Raji (cell line): ENCODE results near the gene GOLGB1.

Experiments used
- POLR2A ChIP-seq: IDR thresholded peaks from 2 replicates; pipeline ENCODE4 v1.6.1; 2011; ENCODE audit warnings: low read depth, low read length, control low read depth; ENCODE audit not compliant: insufficient read depth

The GOLGB1 gene

DNA sequence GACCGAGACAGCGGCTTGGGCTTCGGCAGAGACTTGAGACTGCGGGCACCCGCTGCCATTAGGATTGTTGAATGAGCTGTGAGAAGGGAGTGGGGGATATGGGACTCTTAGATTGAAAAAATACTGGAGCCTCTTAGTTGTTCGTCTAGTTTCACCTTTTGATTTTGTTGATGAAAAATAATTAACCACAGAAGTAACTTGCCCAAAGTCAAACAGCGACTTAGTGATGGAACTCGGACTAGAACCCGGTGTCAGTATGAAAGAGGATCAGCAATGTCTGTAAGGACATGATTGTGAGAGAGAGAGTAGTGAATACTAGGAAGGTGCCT is 510 bp upstream of the GOLGB1 start:
- TF ChIP-seq POLR2A: no peak

DNA sequence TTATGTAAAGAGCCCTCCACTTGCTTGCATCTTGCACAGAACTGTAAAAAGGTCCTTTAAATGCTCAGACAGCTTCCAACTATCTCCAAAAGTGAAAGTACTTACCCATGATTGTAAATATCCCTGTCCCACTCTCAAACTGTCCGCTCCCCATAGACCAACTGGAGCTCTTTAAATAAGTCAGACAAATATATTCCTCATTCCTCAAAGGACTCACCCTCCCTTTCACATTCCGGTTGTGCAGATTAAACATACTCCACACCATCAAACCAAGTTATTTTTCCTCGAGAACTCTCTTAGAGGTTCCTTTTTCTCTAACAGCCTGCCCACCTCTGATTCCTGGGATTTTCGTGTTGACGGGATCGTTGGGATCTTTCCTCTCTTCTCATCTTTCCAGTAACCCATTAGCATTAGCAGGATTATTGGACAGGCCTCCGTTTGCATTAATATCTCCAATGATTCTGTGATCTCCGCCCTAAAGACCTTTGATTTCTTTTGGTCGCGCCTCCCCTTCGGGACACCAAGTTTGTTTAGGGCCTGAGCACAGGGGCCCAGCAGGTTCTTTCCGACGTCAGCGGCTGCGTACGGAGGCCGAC is 763 bp downstream of the GOLGB1 start:
- no peak for TF ChIP-seq POLR2A

DNA sequence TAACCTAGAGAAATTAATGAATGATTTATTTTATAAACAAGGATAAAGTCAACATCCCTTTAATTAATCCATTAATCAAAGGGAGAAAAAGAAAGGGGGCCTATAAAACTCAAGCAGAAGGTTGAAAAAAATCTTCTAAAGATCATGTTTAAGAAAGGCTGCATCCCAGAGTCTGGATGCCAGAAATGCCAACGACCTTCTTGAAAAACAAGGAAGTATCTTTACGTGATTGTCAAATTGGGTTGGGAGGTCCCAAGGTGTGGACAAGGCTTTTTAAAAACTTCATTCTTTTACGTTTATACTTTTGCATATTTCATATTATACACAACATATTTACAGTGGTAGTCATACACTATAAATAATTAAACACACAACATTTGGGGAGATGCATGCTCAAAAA is 1.6 kb downstream of the GOLGB1 start:
- no peak for TF ChIP-seq POLR2A

DNA sequence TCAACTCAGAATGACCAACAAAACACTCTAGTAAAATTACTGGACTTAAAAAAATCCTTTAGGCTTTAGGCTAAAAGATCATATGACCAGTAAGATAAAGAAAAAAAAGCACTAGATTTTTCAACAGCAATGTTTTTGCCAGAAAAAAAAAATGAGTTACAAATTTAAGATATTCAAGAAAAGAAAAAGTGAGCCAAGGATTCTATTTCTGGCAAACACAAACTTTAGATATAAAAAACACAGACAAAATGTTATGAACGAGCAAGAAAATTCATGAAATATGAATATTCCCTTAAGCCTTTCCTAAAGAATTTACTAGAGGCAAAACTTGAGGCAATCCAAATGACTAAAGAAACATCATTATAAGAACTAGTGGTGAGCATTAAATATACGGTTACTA is 8.6 kb downstream of the GOLGB1 start:
- no peak for TF ChIP-seq POLR2A

DNA sequence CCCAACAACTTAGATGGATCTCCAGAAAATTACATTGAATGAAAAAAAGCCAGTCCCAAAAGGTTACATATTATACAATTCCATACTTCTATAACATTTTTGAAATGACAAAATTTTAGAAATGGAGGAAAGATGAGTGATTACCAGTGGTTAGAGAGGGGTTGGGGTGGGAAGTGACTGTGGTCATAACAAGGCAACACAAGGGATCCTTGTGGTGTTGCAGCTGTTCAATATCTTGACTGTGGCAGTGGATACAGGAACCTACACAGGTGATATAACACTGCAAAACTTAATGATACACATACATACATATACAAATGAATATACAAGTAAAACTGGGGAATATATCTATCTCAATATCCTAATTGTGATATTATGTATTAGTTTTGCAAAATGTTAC is 9.6 kb downstream of the GOLGB1 start:
- no peak for TF ChIP-seq POLR2A

DNA sequence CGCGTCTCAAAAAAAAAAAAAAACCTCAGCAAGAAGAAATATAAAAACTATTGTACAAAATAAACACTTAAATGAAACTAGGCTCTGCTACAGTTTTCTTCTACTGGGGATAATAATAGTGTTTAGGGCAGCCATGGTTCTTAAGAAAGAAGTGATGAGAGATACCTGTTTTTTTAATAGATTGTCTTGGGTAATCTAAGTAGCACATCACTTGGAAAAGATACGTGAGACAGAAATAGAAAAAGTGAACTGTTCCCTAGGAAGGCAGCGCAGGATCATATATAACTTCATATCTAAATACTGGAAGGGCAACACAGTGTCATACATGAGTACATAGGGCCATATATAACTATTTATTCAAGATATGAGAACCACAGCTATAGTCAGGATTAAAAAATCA is 11.9 kb downstream of the GOLGB1 start:
- no peak for TF ChIP-seq POLR2A

DNA sequence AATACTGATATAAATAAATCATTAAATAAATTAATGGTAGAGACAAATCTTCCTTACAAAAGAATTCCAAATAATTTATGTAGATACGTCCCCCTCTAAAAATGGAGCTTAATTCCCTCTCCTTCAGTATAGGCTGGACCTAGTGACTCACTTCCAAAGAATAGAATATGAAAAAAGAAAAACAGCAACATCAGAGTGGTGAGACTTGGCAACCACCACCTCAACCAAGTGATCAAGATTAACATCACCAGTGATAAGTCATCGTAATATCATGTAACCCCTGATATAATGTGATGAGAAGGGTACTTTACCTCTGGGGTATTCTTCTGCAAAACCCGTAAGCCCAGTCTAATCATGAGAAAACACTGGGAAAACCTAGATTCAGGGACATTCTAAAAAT is 13.4 kb downstream of the GOLGB1 start:
- no peak for TF ChIP-seq POLR2A

DNA sequence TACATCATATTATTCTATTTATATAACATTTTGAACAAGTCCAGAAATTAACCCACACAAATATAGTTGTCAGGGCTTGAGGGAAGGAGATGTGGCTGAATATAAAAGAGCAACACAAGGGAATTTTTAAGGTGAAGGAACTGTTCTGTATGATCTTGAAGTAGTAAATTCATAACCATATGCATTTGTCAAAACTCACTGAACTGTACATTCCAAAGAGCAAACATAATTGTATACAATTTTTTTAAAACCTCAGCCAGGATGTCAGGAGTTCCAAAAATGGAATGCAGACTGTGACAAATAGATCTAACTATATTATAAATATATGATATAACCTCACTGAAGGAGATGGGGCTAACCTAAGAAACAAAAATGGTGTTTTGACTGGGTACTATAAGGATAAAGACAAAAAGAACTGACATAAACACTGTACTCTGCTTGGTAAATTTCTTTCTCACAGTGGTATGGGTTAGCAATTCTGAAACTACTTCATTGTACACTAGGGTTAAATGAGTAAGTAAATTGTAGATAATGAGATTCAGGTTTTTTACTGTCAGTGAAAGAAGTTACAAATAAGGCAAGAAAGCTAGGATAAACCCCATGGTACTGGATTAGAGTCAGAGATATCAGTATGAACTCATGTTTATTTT is 14.4 kb downstream of the GOLGB1 start:
- no peak for TF ChIP-seq POLR2A

DNA sequence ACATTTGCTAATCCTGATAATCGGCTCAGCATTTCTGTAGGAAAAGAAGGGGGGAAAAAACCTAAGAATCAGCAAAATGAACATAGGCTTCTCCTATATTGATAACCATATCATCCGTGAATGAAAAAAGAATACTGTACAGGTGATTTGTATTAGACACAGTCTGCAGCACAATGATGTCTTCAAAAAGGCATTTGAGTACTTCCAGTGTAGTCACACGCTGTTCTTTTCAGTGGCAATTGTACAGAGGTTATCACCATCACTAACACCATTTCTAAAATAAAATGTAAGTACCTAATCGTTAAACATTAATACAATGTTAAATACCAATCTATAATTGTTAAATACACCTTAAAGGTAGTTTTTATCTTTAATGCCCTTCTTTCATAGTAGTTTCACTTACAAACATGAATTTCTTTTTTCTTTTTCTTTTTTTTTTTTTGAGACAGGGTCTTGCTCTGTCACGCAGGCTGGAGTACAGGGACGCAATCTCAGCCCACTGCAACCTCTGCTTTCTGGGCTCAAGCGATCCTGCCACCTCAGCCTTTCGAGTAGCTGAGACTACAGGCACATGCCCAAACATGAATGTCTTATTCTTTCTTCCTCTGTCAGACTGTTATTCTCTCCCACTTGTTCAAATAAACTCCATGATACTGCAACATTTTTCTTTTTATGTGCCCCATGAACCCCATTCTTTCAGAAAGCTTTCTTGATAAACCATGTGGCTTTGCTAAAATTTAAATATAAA is 18.4 kb downstream of the GOLGB1 start:
- TF ChIP-seq POLR2A: no peak

DNA sequence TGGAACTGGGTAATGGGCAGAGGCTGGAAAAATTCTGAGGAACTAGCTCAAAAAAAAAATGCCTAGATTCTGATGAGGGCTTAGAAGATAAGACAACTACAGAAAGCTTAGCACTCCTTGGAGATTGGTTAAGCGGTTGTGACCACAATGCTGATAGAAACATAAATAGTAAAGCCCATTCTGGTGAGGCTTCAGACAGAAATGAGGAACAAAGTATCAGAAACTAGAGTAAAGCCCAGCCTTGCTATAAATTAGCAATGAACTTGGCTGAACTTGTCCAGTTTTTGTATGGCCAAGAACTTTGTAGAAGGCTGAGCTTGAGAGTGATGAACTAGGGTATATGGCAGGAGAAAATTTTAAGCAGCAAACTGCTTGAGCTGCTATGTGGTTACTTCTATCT is 25.4 kb downstream of the GOLGB1 start:
- TF ChIP-seq POLR2A: no peak

DNA sequence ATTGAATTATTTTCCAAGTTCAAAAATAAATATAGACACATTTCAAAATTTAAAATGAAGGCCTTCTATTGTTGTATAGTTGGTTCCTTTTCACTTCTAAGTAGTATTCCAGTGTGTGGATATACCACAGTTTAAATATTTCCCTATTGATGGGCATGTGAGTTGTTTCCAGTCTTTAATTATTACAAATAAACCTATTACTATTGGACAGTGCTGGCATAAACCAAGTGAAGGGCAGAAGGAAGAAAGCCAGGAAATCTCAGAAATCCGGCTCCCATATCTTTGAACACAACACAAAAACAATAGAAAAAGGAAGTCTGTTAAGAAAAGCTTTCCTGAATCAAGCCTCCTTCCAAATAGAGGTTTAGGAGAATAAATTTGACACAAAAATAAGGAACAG is 26.1 kb downstream of the GOLGB1 start:
- no peak for TF ChIP-seq POLR2A

DNA sequence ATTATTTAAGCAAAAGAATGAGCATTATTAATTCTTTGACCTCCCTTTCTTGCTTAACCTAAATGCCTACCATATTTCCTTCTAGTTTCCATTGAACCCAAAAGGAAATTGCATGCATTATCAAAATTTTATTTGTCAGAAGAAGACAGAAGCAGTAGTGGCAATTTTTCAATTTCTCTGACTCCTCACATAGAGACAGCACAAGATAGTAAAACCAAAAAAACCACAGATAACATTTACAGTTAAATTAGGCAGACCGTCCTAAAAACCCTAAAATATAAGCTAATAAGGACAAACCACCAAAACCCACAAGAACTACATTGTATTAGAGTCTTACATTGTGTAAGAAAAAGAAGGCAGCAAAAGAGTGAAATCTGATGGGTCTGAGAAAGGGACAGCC is 27.1 kb downstream of the GOLGB1 start:
- TF ChIP-seq POLR2A: no peak

DNA sequence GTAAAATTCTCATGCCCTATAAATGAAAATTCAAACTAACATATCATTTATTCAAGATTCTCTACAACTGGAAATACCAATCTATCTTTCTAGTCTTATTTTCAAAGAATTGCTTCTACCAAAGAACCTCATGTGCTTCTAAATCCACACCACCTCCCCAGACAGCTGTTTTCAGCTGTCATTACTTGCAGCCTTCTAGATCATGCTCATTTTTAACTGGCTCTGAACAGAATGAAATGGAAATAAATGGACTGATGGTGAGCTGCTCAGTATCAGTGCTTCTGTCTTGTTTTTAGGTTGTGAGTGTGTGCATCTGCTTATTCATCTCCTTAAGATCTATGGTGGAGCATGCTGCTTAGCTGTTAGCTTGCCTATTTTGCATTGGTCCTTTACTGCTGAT is 29.4 kb downstream of the GOLGB1 start:
- no peak for TF ChIP-seq POLR2A

DNA sequence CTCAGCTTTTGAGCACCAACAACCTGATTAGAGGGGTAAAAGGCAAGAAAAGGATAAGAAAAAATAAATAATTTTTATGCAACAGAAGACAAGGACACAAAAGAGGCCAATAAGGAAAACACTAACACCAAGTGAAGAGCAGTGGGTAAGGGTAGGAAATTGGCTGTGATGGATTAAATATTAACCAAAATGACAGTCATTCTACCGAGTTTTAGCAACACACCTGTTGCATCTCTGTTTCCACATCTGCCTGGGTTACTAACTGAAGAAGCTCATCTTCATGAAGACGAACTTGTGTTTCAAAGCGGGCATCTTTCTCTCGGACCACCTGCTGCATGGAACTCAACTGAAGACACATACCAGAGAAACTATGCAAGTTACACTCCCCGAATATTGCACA is 30.1 kb downstream of the GOLGB1 start:
- no peak for TF ChIP-seq POLR2A

DNA sequence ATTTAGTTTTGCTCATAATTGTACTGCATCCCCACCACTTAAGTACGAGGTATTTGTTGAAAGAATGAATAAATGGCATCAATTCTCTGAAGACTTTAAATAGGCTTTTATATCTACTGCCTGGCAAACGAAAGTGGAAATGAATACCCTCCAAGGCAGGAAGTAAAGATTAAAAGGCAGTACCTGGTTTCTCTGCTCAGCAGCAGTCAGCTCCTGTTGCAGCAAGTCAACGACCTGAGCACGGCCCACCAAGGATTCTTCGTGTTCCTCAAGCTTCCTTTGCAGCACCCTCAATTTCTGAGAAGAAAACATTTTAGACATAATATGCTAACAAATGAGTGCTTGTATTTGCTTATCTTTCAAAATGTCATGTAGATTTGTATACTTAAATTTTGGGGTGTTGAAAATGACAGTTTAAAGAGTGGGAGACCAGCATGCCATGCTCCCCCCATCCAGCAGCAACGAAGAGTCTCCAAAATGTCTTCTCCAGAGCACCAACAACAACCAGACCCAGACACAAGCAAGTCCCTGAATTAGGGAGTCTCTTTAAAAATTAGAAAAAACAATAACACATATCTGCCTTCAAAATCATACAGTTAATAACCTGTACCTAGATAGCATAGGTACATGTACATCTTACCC is 31.2 kb downstream of the GOLGB1 start:
- no peak for TF ChIP-seq POLR2A

DNA sequence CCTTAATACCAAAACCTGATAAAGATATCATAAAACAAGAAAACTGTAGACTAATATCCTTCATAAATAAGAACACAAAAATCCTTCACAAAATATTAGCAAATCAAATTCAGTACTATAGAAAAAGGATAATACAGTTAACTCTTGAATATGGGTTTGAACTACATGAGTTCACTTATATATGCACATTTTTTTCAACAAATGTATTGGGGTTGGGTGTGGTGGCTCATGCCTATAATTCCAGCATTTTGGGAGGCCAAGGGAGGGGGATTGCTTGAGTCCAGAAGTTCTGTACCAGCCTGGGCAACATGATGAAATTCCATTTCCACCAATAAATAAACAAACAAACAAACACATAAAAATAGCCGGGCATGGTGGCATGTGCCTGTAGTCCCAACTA is 39.2 kb downstream of the GOLGB1 start:
- TF ChIP-seq POLR2A: no peak

DNA sequence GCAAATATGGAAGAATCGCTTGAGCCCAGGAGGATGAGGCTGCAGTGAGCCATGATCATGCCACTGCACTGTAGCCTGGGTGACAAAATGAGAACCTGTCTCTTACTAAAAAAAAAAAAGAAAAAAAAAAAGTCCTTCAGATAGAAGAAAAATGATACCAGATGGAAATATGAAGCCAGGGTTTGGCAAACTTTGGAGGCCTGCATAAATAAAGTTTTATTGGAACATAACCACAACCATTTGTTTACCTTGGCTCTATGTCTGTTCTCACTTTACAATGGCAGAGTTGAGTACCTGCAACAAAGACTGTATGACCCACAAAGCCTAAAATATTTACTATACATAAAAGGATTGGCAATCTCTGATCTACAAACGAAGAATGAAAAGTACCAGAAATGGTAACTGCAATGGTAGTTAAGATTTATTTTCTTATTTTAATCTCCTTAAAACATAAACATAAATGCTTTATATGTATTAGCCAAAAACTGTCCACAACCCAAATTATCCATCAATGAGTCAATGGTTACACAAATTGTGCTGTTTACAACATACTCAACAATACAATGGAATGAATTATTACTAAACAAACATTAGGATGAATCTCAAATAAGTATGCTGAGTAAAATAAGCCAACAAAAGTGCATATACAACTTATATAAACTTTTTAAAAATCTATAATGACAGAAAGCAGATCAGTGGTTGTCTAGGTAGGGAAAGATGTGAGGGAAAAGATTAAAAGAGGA is 41.8 kb downstream of the GOLGB1 start:
- no peak for TF ChIP-seq POLR2A
